ENCODE data around the gene CCR4.

CCR4 gene

GRCh38 chr3:32951410-32951811 is at the start of gene CCR4:
CCR4 (plus strand) TSS chr3:32951644; CDS start chr3:32953423, 1,779 bp downstream.
- ChIA-PET POLR2A (no interaction called here), CTCF (interaction anchor here (0.7 to 0.8 kb wide), 2 partner anchors 123 to 396 kb away, joined by 3 read pairs; no protein-coding TSS in a partner anchor)
- H3K27ac ChIP-seq (ENCODE audit: extremely low read depth, low read depth, low read length), result no peak within 1 kb of the TSS
- H3K9me3 ChIP-seq (ENCODE audit: control insufficient read depth, insufficient read depth, low read depth, low read length), result no peaks in the 10 kb centered on the region
- no peaks in the 10 kb centered on the region for H3K4me1 ChIP-seq (ENCODE audit: control insufficient read depth, insufficient read depth, low read length)
- H3K36me3 ChIP-seq (ENCODE audit: control insufficient read depth in 2 of 2, insufficient read depth in 1 of 2, low read length in 2 of 2), result no peaks in the 10 kb centered on the region
- no peak within 1 kb of the TSS for H3K4me3 ChIP-seq (ENCODE audit: low read depth, low read length)
- TF ChIP-seq ZNF530 (tag by site-specific recombination; IDR thresholded peaks at IDR 0.05; ENCODE audit: low read depth), result no peak
- TF ChIP-seq ZNF518A (tag by site-specific recombination; conservative IDR thresholded peaks at IDR 0.05; ENCODE audit: low read depth), result no peak
- TF ChIP-seq, protein P1, sequence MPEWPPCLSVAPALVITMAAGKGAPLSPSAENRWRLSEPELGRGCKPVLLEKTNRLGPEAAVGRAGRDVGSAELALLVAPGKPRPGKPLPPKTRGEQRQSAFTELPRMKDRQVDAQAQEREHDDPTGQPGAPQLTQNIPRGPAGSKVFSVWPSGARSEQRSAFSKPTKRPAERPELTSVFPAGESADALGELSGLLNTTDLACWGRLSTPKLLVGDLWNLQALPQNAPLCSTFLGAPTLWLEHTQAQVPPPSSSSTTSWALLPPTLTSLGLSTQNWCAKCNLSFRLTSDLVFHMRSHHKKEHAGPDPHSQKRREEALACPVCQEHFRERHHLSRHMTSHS (tag by site-specific recombination; IDR thresholded peaks at IDR 0.05), result no peak
- TF ChIP-seq, protein P2, sequence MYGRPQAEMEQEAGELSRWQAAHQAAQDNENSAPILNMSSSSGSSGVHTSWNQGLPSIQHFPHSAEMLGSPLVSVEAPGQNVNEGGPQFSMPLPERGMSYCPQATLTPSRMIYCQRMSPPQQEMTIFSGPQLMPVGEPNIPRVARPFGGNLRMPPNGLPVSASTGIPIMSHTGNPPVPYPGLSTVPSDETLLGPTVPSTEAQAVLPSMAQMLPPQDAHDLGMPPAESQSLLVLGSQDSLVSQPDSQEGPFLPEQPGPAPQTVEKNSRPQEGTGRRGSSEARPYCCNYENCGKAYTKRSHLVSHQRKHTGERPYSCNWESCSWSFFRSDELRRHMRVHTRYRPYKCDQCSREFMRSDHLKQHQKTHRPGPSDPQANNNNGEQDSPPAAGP (tag by site-specific recombination; IDR thresholded peaks at IDR 0.05), result no peak
- TF ChIP-seq WT1 (tag by site-specific recombination; IDR thresholded peaks at IDR 0.05), result no peak
- TF ChIP-seq, protein P3, sequence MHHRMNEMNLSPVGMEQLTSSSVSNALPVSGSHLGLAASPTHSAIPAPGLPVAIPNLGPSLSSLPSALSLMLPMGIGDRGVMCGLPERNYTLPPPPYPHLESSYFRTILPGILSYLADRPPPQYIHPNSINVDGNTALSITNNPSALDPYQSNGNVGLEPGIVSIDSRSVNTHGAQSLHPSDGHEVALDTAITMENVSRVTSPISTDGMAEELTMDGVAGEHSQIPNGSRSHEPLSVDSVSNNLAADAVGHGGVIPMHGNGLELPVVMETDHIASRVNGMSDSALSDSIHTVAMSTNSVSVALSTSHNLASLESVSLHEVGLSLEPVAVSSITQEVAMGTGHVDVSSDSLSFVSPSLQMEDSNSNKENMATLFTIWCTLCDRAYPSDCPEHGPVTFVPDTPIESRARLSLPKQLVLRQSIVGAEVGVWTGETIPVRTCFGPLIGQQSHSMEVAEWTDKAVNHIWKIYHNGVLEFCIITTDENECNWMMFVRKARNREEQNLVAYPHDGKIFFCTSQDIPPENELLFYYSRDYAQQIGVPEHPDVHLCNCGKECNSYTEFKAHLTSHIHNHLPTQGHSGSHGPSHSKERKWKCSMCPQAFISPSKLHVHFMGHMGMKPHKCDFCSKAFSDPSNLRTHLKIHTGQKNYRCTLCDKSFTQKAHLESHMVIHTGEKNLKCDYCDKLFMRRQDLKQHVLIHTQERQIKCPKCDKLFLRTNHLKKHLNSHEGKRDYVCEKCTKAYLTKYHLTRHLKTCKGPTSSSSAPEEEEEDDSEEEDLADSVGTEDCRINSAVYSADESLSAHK (tag by site-specific recombination; IDR thresholded peaks at IDR 0.05), result no peak
- TF ChIP-seq ZFP41 (tag by site-specific recombination; IDR thresholded peaks at IDR 0.05; ENCODE audit: borderline replicate concordance), result no peak
- TF ChIP-seq, protein P4, sequence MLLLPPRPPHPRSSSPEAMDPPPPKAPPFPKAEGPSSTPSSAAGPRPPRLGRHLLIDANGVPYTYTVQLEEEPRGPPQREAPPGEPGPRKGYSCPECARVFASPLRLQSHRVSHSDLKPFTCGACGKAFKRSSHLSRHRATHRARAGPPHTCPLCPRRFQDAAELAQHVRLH (tag by site-specific recombination; IDR thresholded peaks at IDR 0.05), result no peak
- TF ChIP-seq BCL11A (tag by site-specific recombination; IDR thresholded peaks at IDR 0.05; ENCODE audit: low read depth), result no peak
- TF ChIP-seq ZNF398 (tag by site-specific recombination; IDR thresholded peaks at IDR 0.05), result no peak
- TF ChIP-seq HOXA7 (CRISPR knock-in tag; IDR thresholded peaks at IDR 0.05; ENCODE audit: borderline replicate concordance), result no peak
- no peak for TF ChIP-seq ZNF404 (tag by site-specific recombination; IDR thresholded peaks at IDR 0.05)
- TF ChIP-seq HOXC10 (CRISPR knock-in tag; IDR thresholded peaks at IDR 0.05), result no peak
- TF ChIP-seq ZNF785 (tag by site-specific recombination; IDR thresholded peaks at IDR 0.05), result no peak
- no peak for TF ChIP-seq ZNF510 (tag by site-specific recombination; IDR thresholded peaks at IDR 0.05; ENCODE audit: insufficient replicate concordance)
- TF ChIP-seq RBAK (tag by site-specific recombination; IDR thresholded peaks at IDR 0.05), result no peak
- TF ChIP-seq ZNF830 (tag by site-specific recombination; IDR thresholded peaks at IDR 0.05; ENCODE audit: low read depth), result no peak
- TF ChIP-seq, protein P5, sequence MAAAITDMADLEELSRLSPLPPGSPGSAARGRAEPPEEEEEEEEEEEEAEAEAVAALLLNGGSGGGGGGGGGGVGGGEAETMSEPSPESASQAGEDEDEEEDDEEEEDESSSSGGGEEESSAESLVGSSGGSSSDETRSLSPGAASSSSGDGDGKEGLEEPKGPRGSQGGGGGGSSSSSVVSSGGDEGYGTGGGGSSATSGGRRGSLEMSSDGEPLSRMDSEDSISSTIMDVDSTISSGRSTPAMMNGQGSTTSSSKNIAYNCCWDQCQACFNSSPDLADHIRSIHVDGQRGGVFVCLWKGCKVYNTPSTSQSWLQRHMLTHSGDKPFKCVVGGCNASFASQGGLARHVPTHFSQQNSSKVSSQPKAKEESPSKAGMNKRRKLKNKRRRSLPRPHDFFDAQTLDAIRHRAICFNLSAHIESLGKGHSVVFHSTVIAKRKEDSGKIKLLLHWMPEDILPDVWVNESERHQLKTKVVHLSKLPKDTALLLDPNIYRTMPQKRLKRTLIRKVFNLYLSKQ (tag by site-specific recombination; IDR thresholded peaks at IDR 0.05; ENCODE audit: borderline replicate concordance), result no peak
- no peak for TF ChIP-seq ZNF654 (tag by site-specific recombination; IDR thresholded peaks at IDR 0.05; ENCODE audit: low read depth)
